GM12874 (cell line): ENCODE data around the gene CFAP299.

ENCODE experiments used
- CTCF ChIP-seq: IDR thresholded peaks from 2 replicates; pipeline ENCODE4 v1.5.1; 2011; ENCODE audit warnings: low read depth, mild to moderate bottlenecking, control low read depth, low read length, moderate library complexity; ENCODE audit not compliant: insufficient read depth

CFAP299 gene

GRCh38 chr4:80731436-80731835, 395.9 kb downstream of the CFAP299 start:
- TF ChIP-seq CTCF = no peak

GRCh38 chr4:80732010-80732409, 396.5 kb downstream of the CFAP299 start:
- no peak for TF ChIP-seq CTCF

- TF ChIP-seq CTCF = no peak
Measured at GRCh38 chr4:80740375-80740774, 404.8 kb downstream of the CFAP299 start.

GRCh38 chr4:80751200-80751599, 415.7 kb downstream of the CFAP299 start:
- TF ChIP-seq CTCF = no peak

- TF ChIP-seq CTCF = no peak
Measured at GRCh38 chr4:80767944-80768343, 432.4 kb downstream of the CFAP299 start.

GRCh38 chr4:80776168-80776567, 440.6 kb downstream of the CFAP299 start:
- TF ChIP-seq CTCF = no peak

- TF ChIP-seq CTCF = no peak
Measured at GRCh38 chr4:80781431-80781830, 445.9 kb downstream of the CFAP299 start.

GRCh38 chr4:80787306-80787705, 451.8 kb downstream of the CFAP299 start:
- TF ChIP-seq CTCF = no peak
